Osteocyte (in vitro differentiated cells): ENCODE measurements around the gene C1RL. TPM values are rescaled to one million over a fixed set of nuclear protein-coding genes. Genes with fewer than 3 reads are reported as not detected.

Experiments used
- DNase-seq: peaks from one replicate; pipeline ENCODE4 v3.0.0; 2021; ENCODE audit warnings: mixed read lengths; ENCODE audit not compliant: unreplicated experiment; ENCODE audit errors: extremely low spot score
- H3K27ac Mint-ChIP-seq: one replicate; pipeline ENCODE4 v1.8.0; 2021; ENCODE audit warnings: mild to moderate bottlenecking, mixed read lengths; ENCODE audit not compliant: unreplicated experiment
- H3K27me3 Mint-ChIP-seq: one replicate; pipeline ENCODE4 v1.8.0; 2021; ENCODE audit warnings: mixed read lengths; ENCODE audit not compliant: unreplicated experiment
- H3K36me3 Mint-ChIP-seq: one replicate; pipeline ENCODE4 v1.8.0; 2021; ENCODE audit warnings: mixed read lengths; ENCODE audit not compliant: unreplicated experiment
- H3K4me1 Mint-ChIP-seq: one replicate; pipeline ENCODE4 v1.8.0; 2021; ENCODE audit warnings: mixed read lengths; ENCODE audit not compliant: unreplicated experiment
- H3K4me3 Mint-ChIP-seq: one replicate; pipeline ENCODE4 v1.8.0; 2021; ENCODE audit warnings: mild to moderate bottlenecking, moderate library complexity, mixed read lengths; ENCODE audit not compliant: unreplicated experiment
- H3K9me3 Mint-ChIP-seq: one replicate; pipeline ENCODE4 v1.8.0; 2021; ENCODE audit warnings: mixed read lengths; ENCODE audit not compliant: unreplicated experiment
- CTCF ChIP-seq: fragments of 200-600 bp; sonication (generic); IDR thresholded peaks from 2 replicates; pipeline ENCODE4 v1.5.0; 2021; ENCODE audit warnings: antibody characterized with exemption, mild to moderate bottlenecking, moderate library complexity
- total RNA-seq: library from RNA; stranded (reverse); gene quantifications from 2 replicates; pipeline ENCODE4 v1.2.1, GENCODE V29; 2021

Gene C1RL
- total RNA-seq, 1 donor from 2014 or later: 22.3 TPM

GRCh38 chr12:7079826-7080125 is 29.2 kb downstream of the C1RL start:
- H3K4me3 Mint-ChIP-seq: no peak overlapping the region
- H3K27me3 Mint-ChIP-seq: peaks cover 15% of the 10 kb centered on the region
- H3K9me3 Mint-ChIP-seq: no peaks in the 10 kb centered on the region
- no peak for DNase-seq
- H3K36me3 Mint-ChIP-seq: no peaks in the 10 kb centered on the region
- peak overlapping the region; percentile 91 for H3K27ac Mint-ChIP-seq
- TF ChIP-seq CTCF: no peak
- H3K4me1 Mint-ChIP-seq: peaks cover 16% of the 10 kb centered on the region

- Mint-ChIP-seq H3K4me3 (no peak overlapping the region), H3K27me3 (peaks cover 28% of the 10 kb centered on the region), H3K4me1 (peaks cover 16% of the 10 kb centered on the region), H3K27ac (no peak overlapping the region), H3K9me3 (no peaks in the 10 kb centered on the region), H3K36me3 (no peaks in the 10 kb centered on the region)
- no peak for DNase-seq
- TF ChIP-seq CTCF: no peak
Observed at GRCh38 chr12:7078163-7078562, 30.9 kb downstream of the C1RL start.

- no peak for DNase-seq
- peaks cover 16% of the 10 kb centered on the region for H3K4me1 Mint-ChIP-seq
- no peaks in the 10 kb centered on the region for H3K9me3 Mint-ChIP-seq
Observed at GRCh38 chr12:7076493-7076892, 32.5 kb downstream of the C1RL start.

GRCh38 chr12:7075939-7076338 is 33.1 kb downstream of the C1RL start:
- H3K9me3 Mint-ChIP-seq: no peaks in the 10 kb centered on the region
- no peak overlapping the region for H3K4me3 Mint-ChIP-seq
- DNase-seq: no peak
- H3K4me1 Mint-ChIP-seq: peaks cover 16% of the 10 kb centered on the region
- H3K27ac Mint-ChIP-seq: no peak overlapping the region
- TF ChIP-seq CTCF: no peak
- peaks cover 40% of the 10 kb centered on the region for H3K27me3 Mint-ChIP-seq
- no peaks in the 10 kb centered on the region for H3K36me3 Mint-ChIP-seq

More at GRCh38 chr12:7076493-7076892, 32.5 kb downstream of the C1RL start:
- Mint-ChIP-seq H3K27ac (no peak overlapping the region), H3K4me3 (no peak overlapping the region), H3K36me3 (no peaks in the 10 kb centered on the region), H3K27me3 (peaks cover 40% of the 10 kb centered on the region)
- TF ChIP-seq CTCF: no peak

GRCh38 chr12:7075518-7075917 is 33.5 kb downstream of the C1RL start:
- Mint-ChIP-seq H3K9me3 (no peaks in the 10 kb centered on the region), H3K27me3 (peaks cover 44% of the 10 kb centered on the region), H3K4me1 (peaks cover 14% of the 10 kb centered on the region), H3K4me3 (no peak overlapping the region), H3K36me3 (no peaks in the 10 kb centered on the region), H3K27ac (no peak overlapping the region)
- TF ChIP-seq CTCF: no peak
- DNase-seq: no peak
